BLaER1 (cell line): ENCODE data around the gene TTN.

Experiments
- H3K27ac ChIP-seq: shearing (Covaris generic); formaldehyde crosslinking; 2 replicates; pipeline ENCODE4 v1.8.1; 2022
- H3K27me3 ChIP-seq: shearing (Covaris generic); formaldehyde crosslinking; 2 replicates; pipeline ENCODE4 v1.8.1; 2022
- H3K36me3 ChIP-seq: shearing (Covaris generic); formaldehyde crosslinking; 2 replicates; pipeline ENCODE4 v1.8.1; 2022
- H3K4me1 ChIP-seq: shearing (Covaris generic); formaldehyde crosslinking; 2 replicates; pipeline ENCODE4 v1.8.1; 2022
- H3K4me2 ChIP-seq: shearing (Covaris generic); formaldehyde crosslinking; 2 replicates; pipeline ENCODE4 v1.8.1; 2022
- H3K4me3 ChIP-seq: shearing (Covaris generic); formaldehyde crosslinking; 2 replicates; pipeline ENCODE4 v1.8.1; 2022
- H3K9ac ChIP-seq: shearing (Covaris generic); formaldehyde crosslinking; 2 replicates; pipeline ENCODE4 v1.8.1; 2022
- H3K9me3 ChIP-seq: shearing (Covaris generic); formaldehyde crosslinking; 2 replicates; pipeline ENCODE4 v1.8.1; 2022
- H4K20me1 ChIP-seq: shearing (Covaris generic); formaldehyde crosslinking; 2 replicates; pipeline ENCODE4 v1.8.1; 2022
- Cebpa-rat ChIP-seq: shearing (Covaris generic); IDR thresholded peaks from 2 replicates; pipeline ENCODE4 v1.8.1; 2022

Gene TTN

GRCh38 chr2:178787934-178788333, 19.3 kb downstream of the TTN start:
- H3K36me3 ChIP-seq: no peaks in the 10 kb centered on the region

GRCh38 chr2:178787155-178787554, 20.1 kb downstream of the TTN start:
- H3K27me3 ChIP-seq: no peaks in the 10 kb centered on the region
- TF ChIP-seq Cebpa-rat: no peak
- no peaks in the 10 kb centered on the region for H3K9me3 ChIP-seq
- H4K20me1 ChIP-seq: no peaks in the 10 kb centered on the region
- no peak overlapping the region for H3K4me3 ChIP-seq
- no peak overlapping the region for H3K4me2 ChIP-seq
- no peak overlapping the region for H3K27ac ChIP-seq
- no peaks in the 10 kb centered on the region for H3K36me3 ChIP-seq
- no peak overlapping the region for H3K9ac ChIP-seq
- no peaks in the 10 kb centered on the region for H3K4me1 ChIP-seq

More at GRCh38 chr2:178787934-178788333, 19.3 kb downstream of the TTN start:
- Histone ChIP-seq H3K4me1 (no peaks in the 10 kb centered on the region), H3K4me2 (no peak overlapping the region), H3K9ac (no peak overlapping the region), H3K27ac (no peak overlapping the region), H3K27me3 (no peaks in the 10 kb centered on the region), H3K9me3 (no peaks in the 10 kb centered on the region), H4K20me1 (no peaks in the 10 kb centered on the region), H3K4me3 (no peak overlapping the region)
- no peak for TF ChIP-seq Cebpa-rat

- H3K9me3 ChIP-seq: no peaks in the 10 kb centered on the region
- no peaks in the 10 kb centered on the region for H3K27me3 ChIP-seq
- no peak overlapping the region for H3K27ac ChIP-seq
- no peaks in the 10 kb centered on the region for H3K36me3 ChIP-seq
- no peak overlapping the region for H3K9ac ChIP-seq
- H3K4me2 ChIP-seq: no peak overlapping the region
- TF ChIP-seq Cebpa-rat: no peak
- no peaks in the 10 kb centered on the region for H3K4me1 ChIP-seq
- H4K20me1 ChIP-seq: no peaks in the 10 kb centered on the region
- no peak overlapping the region for H3K4me3 ChIP-seq
Observed at GRCh38 chr2:178783889-178784288, 23.3 kb downstream of the TTN start.

- Histone ChIP-seq H3K27me3 (no peaks in the 10 kb centered on the region), H3K9ac (no peak overlapping the region)
Observed at GRCh38 chr2:178782236-178782635, 25.0 kb downstream of the TTN start.

GRCh38 chr2:178777577-178777976, 29.6 kb downstream of the TTN start:
- no peak overlapping the region for H3K4me2 ChIP-seq
- H3K4me1 ChIP-seq: no peaks in the 10 kb centered on the region
- no peak overlapping the region for H3K9ac ChIP-seq
- no peak overlapping the region for H3K4me3 ChIP-seq
- H3K9me3 ChIP-seq: peaks cover 6% of the 10 kb centered on the region; the same call in 1 of the 2 replicates
- H3K27ac ChIP-seq: no peak overlapping the region
- no peaks in the 10 kb centered on the region for H3K36me3 ChIP-seq
- no peaks in the 10 kb centered on the region for H4K20me1 ChIP-seq
- H3K27me3 ChIP-seq: no peaks in the 10 kb centered on the region
- no peak for TF ChIP-seq Cebpa-rat

More at GRCh38 chr2:178782236-178782635, 25.0 kb downstream of the TTN start:
- H3K4me1 ChIP-seq: no peaks in the 10 kb centered on the region
- H3K4me3 ChIP-seq: no peak overlapping the region
- no peaks in the 10 kb centered on the region for H3K9me3 ChIP-seq
- H3K27ac ChIP-seq: no peak overlapping the region
- TF ChIP-seq Cebpa-rat: no peak
- H3K4me2 ChIP-seq: no peak overlapping the region
- H4K20me1 ChIP-seq: no peaks in the 10 kb centered on the region
- H3K36me3 ChIP-seq: no peaks in the 10 kb centered on the region

DNA sequence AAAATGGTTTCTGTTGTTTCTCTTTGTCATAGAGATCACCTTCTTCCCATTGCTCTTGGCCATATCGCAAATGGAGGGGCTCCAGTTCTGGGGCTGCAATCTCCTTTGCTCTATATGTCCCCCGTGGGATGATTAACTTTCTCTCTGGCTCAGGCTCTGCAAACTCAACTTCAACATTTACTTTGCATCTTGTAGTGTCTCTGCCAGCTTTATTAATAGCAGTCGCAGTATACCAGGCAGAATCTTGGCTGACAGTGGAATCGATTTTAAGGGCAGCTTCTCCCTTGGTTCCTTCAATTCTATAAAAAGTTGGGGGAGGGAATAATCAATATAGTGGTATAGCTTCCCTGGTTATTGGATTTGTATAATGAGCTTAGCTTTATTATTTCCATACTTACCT, 30.5 kb downstream of the TTN start:
- no peak overlapping the region for H3K4me2 ChIP-seq
- H3K4me1 ChIP-seq: no peaks in the 10 kb centered on the region

GRCh38 chr2:178775975-178776374, 31.2 kb downstream of the TTN start:
- Histone ChIP-seq H3K4me1 (no peaks in the 10 kb centered on the region), H3K36me3 (no peaks in the 10 kb centered on the region), H3K9ac (no peak overlapping the region), H3K9me3 (peaks cover 6% of the 10 kb centered on the region; the same call in 1 of the 2 replicates), H3K4me2 (no peak overlapping the region), H3K4me3 (no peak overlapping the region), H3K27me3 (no peaks in the 10 kb centered on the region), H3K27ac (no peak overlapping the region), H4K20me1 (no peaks in the 10 kb centered on the region)
- no peak for TF ChIP-seq Cebpa-rat

More for the DNA sequence above, 30.5 kb downstream of the TTN start:
- Histone ChIP-seq H3K9ac (no peak overlapping the region), H3K4me3 (no peak overlapping the region), H3K27me3 (no peaks in the 10 kb centered on the region), H3K36me3 (no peaks in the 10 kb centered on the region), H3K27ac (no peak overlapping the region), H4K20me1 (no peaks in the 10 kb centered on the region), H3K9me3 (peaks cover 6% of the 10 kb centered on the region; the same call in 1 of the 2 replicates)
- TF ChIP-seq Cebpa-rat: no peak

DNA sequence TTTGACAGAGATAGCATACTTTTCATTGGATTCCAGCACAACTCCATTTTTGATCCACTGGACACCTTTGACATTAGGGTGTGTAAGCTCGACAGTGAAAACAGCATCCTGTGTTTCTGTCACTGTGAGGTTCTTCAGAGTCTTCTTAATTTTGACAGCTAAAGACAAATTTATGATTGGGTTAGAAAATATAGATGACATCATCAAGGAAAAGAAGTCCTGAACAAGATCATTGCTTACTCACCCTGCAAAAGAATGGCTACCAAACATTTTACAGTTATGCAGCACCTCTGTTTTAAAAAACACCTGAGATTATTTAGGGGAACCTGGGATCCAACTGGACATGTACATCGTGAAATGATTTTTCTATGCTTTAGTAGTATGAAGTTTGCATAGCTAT, 36.7 kb downstream of the TTN start:
- no peak for TF ChIP-seq Cebpa-rat
- Histone ChIP-seq H3K27ac (no peak overlapping the region), H3K27me3 (no peaks in the 10 kb centered on the region), H3K4me3 (no peak overlapping the region), H3K4me1 (peaks cover 20% of the 10 kb centered on the region; the same call in 1 of the 2 replicates), H3K4me2 (no peak overlapping the region), H3K36me3 (no peaks in the 10 kb centered on the region), H4K20me1 (no peaks in the 10 kb centered on the region), H3K9me3 (peaks cover 4% of the 10 kb centered on the region; the same call in 1 of the 2 replicates), H3K9ac (no peak overlapping the region)

DNA sequence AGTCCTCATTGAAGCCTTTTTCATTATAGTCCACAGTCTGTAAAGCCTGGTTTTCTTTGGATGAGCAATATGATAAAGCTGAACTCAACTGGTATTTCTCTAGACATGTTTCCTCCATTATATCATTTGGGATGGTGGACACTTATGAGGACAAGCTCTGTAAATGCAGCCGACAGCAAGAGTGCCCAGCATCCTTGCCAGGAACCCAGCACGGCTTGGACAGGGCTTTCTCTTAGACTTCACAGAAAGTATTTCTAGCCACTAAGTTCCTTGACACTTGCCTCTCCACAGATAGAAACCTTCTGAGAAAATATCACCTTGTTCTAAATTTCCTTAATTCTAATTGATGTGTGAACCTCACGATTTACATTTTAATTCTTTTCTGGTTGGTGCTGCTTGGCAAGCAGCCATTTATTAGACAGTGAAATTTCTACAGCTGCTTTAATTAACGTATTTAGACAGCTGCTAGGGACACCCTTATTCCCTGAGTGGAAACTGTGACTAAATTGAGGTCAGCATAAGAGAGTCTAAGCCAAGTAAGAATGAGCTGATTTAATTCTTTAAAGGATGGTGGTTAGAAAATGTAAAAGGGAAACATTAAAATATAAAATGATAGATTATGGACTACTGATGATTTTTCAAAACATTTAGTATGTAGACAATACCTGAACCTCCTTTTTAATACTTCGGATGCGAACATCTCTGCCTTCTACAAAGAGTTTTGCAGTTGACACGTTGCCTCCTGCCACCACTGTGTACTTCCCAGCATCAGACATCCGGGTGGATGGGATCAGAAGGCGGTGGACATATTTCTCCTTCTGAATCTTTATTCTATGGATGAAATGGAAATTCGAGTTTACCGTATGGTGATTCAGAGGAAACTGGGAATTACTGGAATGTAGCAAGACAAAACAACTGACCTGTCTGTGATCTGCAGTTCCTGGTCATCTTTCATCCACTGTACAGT, 39.8 kb downstream of the TTN start:
- Histone ChIP-seq H4K20me1 (no peaks in the 10 kb centered on the region), H3K27me3 (no peaks in the 10 kb centered on the region), H3K4me2 (peak overlapping the region; percentile 31)

DNA sequence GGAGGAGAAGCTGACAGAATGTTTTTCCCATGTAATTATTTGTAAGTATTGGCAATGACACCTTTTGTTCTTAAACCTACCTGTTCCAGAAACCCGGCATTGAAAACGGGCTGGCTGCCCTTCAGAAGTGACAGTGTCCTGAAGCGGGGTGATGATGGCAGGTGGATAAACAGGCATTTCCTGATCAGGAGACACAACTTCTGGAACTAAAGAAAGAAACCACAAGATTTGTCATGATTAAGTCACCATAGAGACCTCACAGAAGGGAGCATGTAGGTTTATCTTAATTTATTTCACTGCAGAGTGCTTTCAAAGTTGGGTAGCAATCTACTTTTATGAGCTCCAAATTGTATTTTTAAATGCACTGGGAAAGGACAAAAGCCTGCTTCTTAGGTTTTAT, 43.1 kb downstream of the TTN start:
- TF ChIP-seq Cebpa-rat: no peak
- Histone ChIP-seq H3K9me3 (no peaks in the 10 kb centered on the region), H3K4me3 (no peak overlapping the region), H3K4me2 (peak overlapping the region; percentile 3; the same call in 1 of the 2 replicates), H3K4me1 (peaks cover 32% of the 10 kb centered on the region), H3K9ac (no peak overlapping the region), H3K36me3 (no peaks in the 10 kb centered on the region), H4K20me1 (no peaks in the 10 kb centered on the region), H3K27ac (no peak overlapping the region), H3K27me3 (no peaks in the 10 kb centered on the region)

More for the DNA sequence above, 39.8 kb downstream of the TTN start:
- no peak for TF ChIP-seq Cebpa-rat
- Histone ChIP-seq H3K36me3 (no peaks in the 10 kb centered on the region), H3K4me1 (peaks cover 32% of the 10 kb centered on the region), H3K9me3 (no peaks in the 10 kb centered on the region), H3K4me3 (no peak overlapping the region), H3K27ac (peak overlapping the region; percentile 60), H3K9ac (no peak overlapping the region)
